HepG2 (cell line): ENCODE measurements around the gene MVB12A. TPM values are rescaled to one million over a fixed set of nuclear protein-coding genes. Genes with fewer than 3 reads are reported as not detected.

ENCODE experiments used
- ATAC-seq: fragments of 200-7000 bp; cut with Tn5 transposase; 3 replicates; pipeline ENCODE4 v1.9.1; 2020; ENCODE audit warnings: mild to moderate bottlenecking, moderate library complexity
- BruUV-seq: library from RNA; stranded (reverse); fragments of 400-500 nt; replicated peaks from 2 replicates; lab custom pipeline; 2021; lab: Mats Ljungman, UMichigan
- CTCF ChIA-PET: fragments of 300-600 bp; formaldehyde crosslinking; extraction: SDS; loops from one replicate; lab custom pipeline; 2021; ENCODE audit warnings: low total read pairs, inconsistent platforms, low intra/inter-chr PET ratio; lab: Yijun Ruan, JAX
- POLR2A ChIA-PET: fragments of 350-600 bp; sonication (Branson Sonifier 250); formaldehyde crosslinking; loops from one replicate; lab custom pipeline; 2020; ENCODE audit warnings: antibody characterized with exemption, inconsistent platforms; lab: Yijun Ruan, JAX
- DNase-seq: peaks from one replicate; pipeline ENCODE4 v3.0.0-alpha.2; 2015; ENCODE audit warnings: low spot score
- FAIRE-seq: peaks from 3 replicates; lab custom pipeline; 2011; peaks lifted over from hg19 to GRCh38; lab: Jason Lieb, UNC
- H2AFZ ChIP-seq: one replicate; pipeline ENCODE4 v1.6.1; 2011; ENCODE audit warnings: low read length, inconsistent platforms
- H3K27ac ChIP-seq: fragments of 300-600 bp; 3 replicates; pipeline ENCODE4 v1.8.0; 2011; ENCODE audit warnings: mixed run types, mild to moderate bottlenecking, mixed read lengths, low read length, inconsistent platforms; ENCODE audit not compliant: insufficient read depth; ENCODE audit errors: extremely low read length
- H3K27me3 ChIP-seq, 2 experiments: fragments of 200-600 bp in 1 of 2; 2 replicates in 1 of 2; 3 replicates in 1 of 2; pipeline versions ENCODE4 v1.6.0 to v1.8.0; 2011; ENCODE audit warnings: low read length in 2 of 2, mild to moderate bottlenecking in 2 of 2, moderate library complexity in 2 of 2, inconsistent platforms in 1 of 2; ENCODE audit not compliant: insufficient read depth in 2 of 2, control insufficient read depth in 1 of 2
- H3K36me3 ChIP-seq, 2 experiments: fragments of 200-600 bp in 1 of 2; replicated peaks in 1 of 2; 2 replicates in 1 of 2; 3 replicates in 1 of 2; pipeline versions ENCODE4 v1.5.1 to v1.8.0; 2011; ENCODE audit warnings: low read length in 2 of 2, inconsistent platforms in 1 of 2; ENCODE audit not compliant: insufficient read depth in 2 of 2, control insufficient read depth in 1 of 2
- H3K4me1 ChIP-seq: 2 replicates; pipeline ENCODE4 v1.5.1; 2012; ENCODE audit warnings: low read length, inconsistent platforms; ENCODE audit not compliant: insufficient read depth
- H3K4me2 ChIP-seq: 2 replicates; pipeline ENCODE4 v1.6.0; 2011; ENCODE audit warnings: low read depth, low read length, inconsistent platforms
- H3K4me3 ChIP-seq, 3 experiments: fragments of 200-600 bp in 1 of 3; sonication (generic), shearing (Covaris generic) in 1 of 3; replicated peaks in 1 of 3; 2 replicates each; pipeline ENCODE4 v1.5.1; 2011 to 2016; ENCODE audit warnings: low read length in 3 of 3, inconsistent platforms in 2 of 3, low read depth in 2 of 3, mild to moderate bottlenecking in 2 of 3, control low read depth in 1 of 3, mixed read lengths in 1 of 3; ENCODE audit not compliant: insufficient read depth in 1 of 3
- H3K79me2 ChIP-seq: one replicate; pipeline ENCODE4 v1.6.1; 2011; ENCODE audit warnings: low read length, inconsistent platforms; ENCODE audit not compliant: insufficient read depth
- H3K9ac ChIP-seq: 2 replicates; pipeline ENCODE4 v1.6.0; 2011; ENCODE audit warnings: mild to moderate bottlenecking, low read depth, low read length, inconsistent platforms; ENCODE audit not compliant: insufficient read depth
- H3K9me3 ChIP-seq: 2 replicates; pipeline ENCODE4 v1.5.1; 2012; ENCODE audit warnings: mild to moderate bottlenecking, low read length
- H4K20me1 ChIP-seq: 2 replicates; pipeline ENCODE4 v1.6.0; 2011; ENCODE audit warnings: inconsistent platforms, mild to moderate bottlenecking, low read length, moderate library complexity; ENCODE audit not compliant: insufficient read depth
- ARID3A ChIP-seq: IDR thresholded peaks from 2 replicates; pipeline ENCODE4 v1.6.1; 2012; ENCODE audit warnings: low read depth, low read length, improper control_type of control experiment
- ASH2L ChIP-seq: fragments of 300-600, 200-600 bp; sonication (generic); IDR thresholded peaks from 2 replicates; pipeline ENCODE4 v1.7.0; 2017; ENCODE audit warnings: low read depth, mild to moderate bottlenecking, moderate library complexity, mixed read lengths, low read length; ENCODE audit not compliant: insufficient read length
- ESRRA ChIP-seq: sonication (generic); formaldehyde crosslinking; IDR thresholded peaks from 2 replicates; pipeline ENCODE4 v1.5.1; 2020; ENCODE audit warnings: mild to moderate bottlenecking, low read depth, missing genetic modification reagents
- MAZ ChIP-seq, 2 experiments: sonication (generic) in 1 of 2; formaldehyde crosslinking in 1 of 2; IDR thresholded peaks; 2 replicates each; pipeline versions ENCODE4 v1.5.0 to v1.6.1; 2012 to 2020; ENCODE audit warnings: low read depth in 2 of 2, mild to moderate bottlenecking in 2 of 2, borderline replicate concordance in 1 of 2, improper control_type of control experiment in 1 of 2, low read length in 1 of 2, missing genetic modification reagents in 1 of 2, moderate library complexity in 1 of 2
- MXD1 ChIP-seq: sonication (generic); formaldehyde crosslinking; IDR thresholded peaks from 2 replicates; pipeline ENCODE4 v1.4.0; 2020; ENCODE audit warnings: mild to moderate bottlenecking, missing genetic modification reagents
- NAIF1 ChIP-seq: sonication (generic); formaldehyde crosslinking; IDR thresholded peaks from 2 replicates; pipeline ENCODE4 v1.5.0; 2020; ENCODE audit warnings: mild to moderate bottlenecking, missing genetic modification reagents, borderline replicate concordance
- NR2F1 ChIP-seq, 2 experiments: fragments of 450-650 bp in 1 of 2; formaldehyde crosslinking in 1 of 2; IDR thresholded peaks; 2 replicates each; pipeline versions ENCODE4 v1.5.0 to v1.6.1; 2016 to 2020; ENCODE audit warnings: mild to moderate bottlenecking in 1 of 2, missing compliant biosample characterization in 1 of 2, missing genetic modification reagents in 1 of 2, moderate library complexity in 1 of 2
- ZNF749 ChIP-seq: sonication (generic); formaldehyde crosslinking; IDR thresholded peaks from 2 replicates; pipeline ENCODE4 v1.8.0; 2022; ENCODE audit warnings: mild to moderate bottlenecking, missing genetic modification reagents, moderate library complexity, borderline replicate concordance
- ZNF780A ChIP-seq: sonication (generic); formaldehyde crosslinking; IDR thresholded peaks from 2 replicates; pipeline ENCODE4 v1.8.0; 2022; ENCODE audit warnings: mild to moderate bottlenecking, missing genetic modification reagents, moderate library complexity
- WGBS: methylation state at CpG from one replicate; pipeline ENCODE4 v1.1.6; 2017; ENCODE audit warnings: low lambda C conversion rate; 5-methylcytosine and 5-hydroxymethylcytosine counted together
- in situ Hi-C: cut with HindIII; loops from 2 replicates; pipeline ENCODE4 v1.10.0; 2017; ENCODE audit warnings: low pct_unique_long_range_greater_than_20kb; ENCODE audit not compliant: extremely low pct_ligation_motif_present
- intact Hi-C: fragments of 100-400 bp; cut with micrococcal nuclease; formaldehyde crosslinking; loops from one replicate; pipeline ENCODE4 v1.10.0; 2022; ENCODE audit not compliant: unreplicated experiment
- polyA plus RNA-seq, 8 experiments: library from polyadenylated mRNA; depleted of rRNA in 3 of 8; stranded (reverse) in 7 of 8; unstranded in 1 of 8; fragments of >200 nt; fragmentation: Illumina TruSeq in 4 of 8; extraction: Trizol in 4 of 8; gene quantifications; 2 replicates each; pipeline versions ENCODE4 v1.2.1 to v1.2.3, GENCODE V29; 2011 to 2016; ENCODE audit warnings: low read depth in 4 of 8, missing spikeins in 1 of 8, mixed read lengths in 1 of 8; ENCODE audit not compliant: insufficient read depth in 1 of 8
- total RNA-seq, 5 experiments: library from RNA; depleted of rRNA; stranded (reverse); fragments of >200 nt; fragmentation: Illumina TruSeq; extraction: Trizol; gene quantifications; 2 replicates each; pipeline ENCODE4 v1.2.3, GENCODE V29; 2016; ENCODE audit warnings: low read depth in 1 of 5

MVB12A gene
- total and polyA plus RNA-seq, 2 of the 13 experiments (the other 11 are each of a cell fraction or from before 2014, with no cell fraction given): 35.7 to 36.1 TPM

- CTCF ChIA-PET: no interaction called here
- TF ChIP-seq MAZ (IDR thresholded peaks at IDR 0.05; ENCODE audit: borderline replicate concordance, low read depth, low read length): no peak
- no peak for TF ChIP-seq MAZ (CRISPR knock-in tag; IDR thresholded peaks at IDR 0.05; ENCODE audit: low read depth)
- no peak for TF ChIP-seq ARID3A
- no peak for TF ChIP-seq MXD1 (CRISPR knock-in tag)
- TF ChIP-seq ASH2L: no peak
- TF ChIP-seq NAIF1 (CRISPR knock-in tag): no peak
- TF ChIP-seq ESRRA (CRISPR knock-in tag): no peak
- no peak for TF ChIP-seq ZNF749 (CRISPR knock-in tag)
- TF ChIP-seq ZNF780A (CRISPR knock-in tag): no peak
- TF ChIP-seq NR2F1 (CRISPR knock-in tag; IDR thresholded peaks at IDR 0.05): no peak
- Histone ChIP-seq H4K20me1 (no peaks in the 10 kb centered on the region), H3K27ac (no peak overlapping the region), H3K9ac (no peak overlapping the region), H3K4me2 (no peak overlapping the region), H3K36me3 (peaks cover 4 to 32% of the 10 kb centered on the region in 2 experiments; a peak in 3 of 5 replicates), H3K27me3 (no peaks in the 10 kb centered on the region), H3K4me3 (no peak overlapping the region), H3K4me1 (no peaks in the 10 kb centered on the region), H2AFZ (no peak overlapping the region), H3K9me3 (no peaks in the 10 kb centered on the region), H3K79me2 (peaks cover 8% of the 10 kb centered on the region)
- 94% methylated on average over 9 of the region's 11 CpGs for WGBS
- ATAC-seq (no peak), FAIRE-seq (no peak), DNase-seq (no peak)
- in situ Hi-C loops: no loop called here
- POLR2A ChIA-PET: no interaction called here
- intact Hi-C loops: no loop called here
- BruUV-seq: no TSS peak
Observed at GRCh38 chr19:17411801-17412200, 8.0 kb upstream of the MVB12A start.
